WTC11 (cell line): ENCODE data around the gene WDR64. TPM values are rescaled to one million over a fixed set of nuclear protein-coding genes. Genes with fewer than 3 reads are reported as not detected.

Experiments used
- ATAC-seq: fragments of 200-7000 bp; cut with Tn5 transposase; 2 replicates; pipeline ENCODE4 v1.10.0; 2021; ENCODE audit warnings: mild to moderate bottlenecking, moderate library complexity
- CTCF ChIA-PET: fragments of 300-600 bp; sonication (Branson Sonifier 250); formaldehyde crosslinking; loops from one replicate; lab custom pipeline; 2021; ENCODE audit warnings: antibody characterized with exemption; lab: Charles Lee
- POLR2A ChIA-PET: fragments of 350-600 bp; sonication (Branson Sonifier 250); formaldehyde crosslinking; loops from one replicate; lab custom pipeline; 2021; ENCODE audit warnings: antibody characterized with exemption; lab: Charles Lee
- DNase-seq: peaks from one replicate; pipeline ENCODE4 v3.0.0; 2021; ENCODE audit warnings: low spot score
- H3K27ac Mint-ChIP-seq: 2 replicates; pipeline ENCODE4 v1.8.0; 2021; ENCODE audit warnings: mixed read lengths
- H3K27me3 Mint-ChIP-seq: 2 replicates; pipeline ENCODE4 v1.8.0; 2021; ENCODE audit warnings: low read depth, mild to moderate bottlenecking, moderate library complexity, mixed read lengths
- H3K36me3 Mint-ChIP-seq: 2 replicates; pipeline ENCODE4 v1.8.0; 2021; ENCODE audit warnings: mixed read lengths
- H3K4me1 Mint-ChIP-seq: 2 replicates; pipeline ENCODE4 v1.8.0; 2022; ENCODE audit warnings: mixed read lengths
- H3K4me3 Mint-ChIP-seq: 2 replicates; pipeline ENCODE4 v1.8.0; 2021; ENCODE audit warnings: mild to moderate bottlenecking, moderate library complexity, mixed read lengths
- H3K9me3 Mint-ChIP-seq: 2 replicates; pipeline ENCODE4 v1.8.0; 2021; ENCODE audit warnings: mixed read lengths
- CBFB ChIP-seq: sonication (generic); formaldehyde crosslinking; IDR thresholded peaks from 2 replicates; pipeline ENCODE4 v1.8.1; 2022; ENCODE audit warnings: mild to moderate bottlenecking, low read depth, missing genetic modification reagents
- CREM ChIP-seq: sonication (generic); formaldehyde crosslinking; IDR thresholded peaks from 2 replicates; pipeline ENCODE4 v1.8.1; 2022; ENCODE audit warnings: mild to moderate bottlenecking, missing genetic modification reagents, moderate library complexity
- ELF4 ChIP-seq: sonication (generic); formaldehyde crosslinking; IDR thresholded peaks from 2 replicates; pipeline ENCODE4 v1.8.1; 2022; ENCODE audit warnings: low read depth, mild to moderate bottlenecking, moderate library complexity, missing genetic modification reagents
- FOXK1 ChIP-seq: sonication (generic); formaldehyde crosslinking; IDR thresholded peaks from 2 replicates; pipeline ENCODE4 v1.8.0; 2022; ENCODE audit warnings: mild to moderate bottlenecking, moderate library complexity, missing genetic modification reagents
- FOXP1 ChIP-seq: sonication (generic); formaldehyde crosslinking; IDR thresholded peaks from 2 replicates; pipeline ENCODE4 v1.8.0; 2022; ENCODE audit warnings: missing genetic modification reagents, mild to moderate bottlenecking, moderate library complexity, borderline replicate concordance
- GRHL2 ChIP-seq: fragments of 250-450 bp; sonication (Bioruptor Pico); IDR thresholded peaks from 2 replicates; pipeline ENCODE4 v1.8.0; 2022; ENCODE audit warnings: mild to moderate bottlenecking, moderate library complexity; ENCODE audit not compliant: insufficient replicate concordance, severe bottlenecking
- JUN ChIP-seq: sonication (generic); formaldehyde crosslinking; IDR thresholded peaks from 2 replicates; pipeline ENCODE4 v1.8.0; 2023; ENCODE audit warnings: mild to moderate bottlenecking, missing genetic modification reagents
- MXD4 ChIP-seq: fragments of 250-450 bp; sonication (Bioruptor Pico); IDR thresholded peaks from 2 replicates; pipeline ENCODE4 v1.8.0; 2021; ENCODE audit warnings: mild to moderate bottlenecking, moderate library complexity, borderline replicate concordance
- NFYB ChIP-seq: sonication (generic); formaldehyde crosslinking; conservative IDR thresholded peaks from 2 replicates; pipeline ENCODE4 v1.8.0; 2022; ENCODE audit warnings: low read depth, missing genetic modification reagents
- NR1H2 ChIP-seq: sonication (generic); formaldehyde crosslinking; IDR thresholded peaks from 2 replicates; pipeline ENCODE4 v1.9.0; 2021; ENCODE audit warnings: mild to moderate bottlenecking, moderate library complexity, missing genetic modification reagents
- OVOL2 ChIP-seq: fragments of 250-450 bp; sonication (Bioruptor Pico); IDR thresholded peaks from 2 replicates; pipeline ENCODE4 v1.9.0; 2021; ENCODE audit warnings: mild to moderate bottlenecking, borderline replicate concordance
- SP1 ChIP-seq: sonication (generic); formaldehyde crosslinking; conservative IDR thresholded peaks from 2 replicates; pipeline ENCODE4 v1.8.1; 2022; ENCODE audit warnings: missing genetic modification reagents
- TP53 ChIP-seq: sonication (generic); formaldehyde crosslinking; IDR thresholded peaks from 2 replicates; pipeline ENCODE4 v1.8.1; 2023; ENCODE audit warnings: mild to moderate bottlenecking, missing genetic modification reagents
- ZBTB21 ChIP-seq: sonication (generic); formaldehyde crosslinking; IDR thresholded peaks from 2 replicates; pipeline ENCODE4 v1.8.1; 2023; ENCODE audit warnings: mild to moderate bottlenecking, missing genetic modification reagents, borderline replicate concordance
- ZNF138 ChIP-seq: sonication (generic); formaldehyde crosslinking; conservative IDR thresholded peaks from 2 replicates; pipeline ENCODE4 v1.8.1; 2022; ENCODE audit warnings: mild to moderate bottlenecking, moderate library complexity, missing genetic modification reagents
- ZNF317 ChIP-seq: sonication (generic); formaldehyde crosslinking; IDR thresholded peaks from 2 replicates; pipeline ENCODE4 v1.8.1; 2023; ENCODE audit warnings: low read depth, mild to moderate bottlenecking, moderate library complexity, missing genetic modification reagents, borderline replicate concordance
- ZNF396 ChIP-seq: fragments of 250-450 bp; sonication (Bioruptor Pico); IDR thresholded peaks from 2 replicates; pipeline ENCODE4 v1.8.0; 2021; ENCODE audit warnings: mild to moderate bottlenecking, moderate library complexity, borderline replicate concordance
- ZNF423 ChIP-seq: fragments of 250-450 bp; sonication (Bioruptor Pico); IDR thresholded peaks from 2 replicates; pipeline ENCODE4 v2.1.2; 2022; ENCODE audit warnings: mild to moderate bottlenecking, moderate library complexity
- total RNA-seq: library from RNA; stranded (reverse); gene quantifications from 3 replicates; pipeline ENCODE4 v1.2.3, GENCODE V29; 2021
- TF ChIP-seq, protein P1 (sequence below): fragments of 200-600 bp; IDR thresholded peaks from 2 replicates; pipeline ENCODE4 v1.8.0; 2022; ENCODE audit warnings: antibody characterized with exemption
- TF ChIP-seq, protein P2 (sequence below): fragments of 250-450 bp; sonication (Bioruptor Pico); IDR thresholded peaks from 2 replicates; pipeline ENCODE4 v1.8.0; 2021; ENCODE audit warnings: mild to moderate bottlenecking
- TF ChIP-seq, protein P3 (sequence below): sonication (generic); formaldehyde crosslinking; IDR thresholded peaks from 2 replicates; pipeline ENCODE4 v1.8.0; 2022; ENCODE audit warnings: mild to moderate bottlenecking, missing genetic modification reagents
- TF ChIP-seq, protein P4 (sequence below): fragments of 250-450 bp; sonication (Bioruptor Pico); IDR thresholded peaks from 2 replicates; pipeline ENCODE4 v2.1.2; 2022; ENCODE audit warnings: mild to moderate bottlenecking, moderate library complexity
- TF ChIP-seq, protein P5 (sequence below): sonication (generic); formaldehyde crosslinking; IDR thresholded peaks from 2 replicates; pipeline ENCODE4 v1.8.1; 2023; ENCODE audit warnings: mild to moderate bottlenecking, missing genetic modification reagents

The WDR64 gene
- total RNA-seq, 1 experiment from 2014 or later = not detected

DNA sequence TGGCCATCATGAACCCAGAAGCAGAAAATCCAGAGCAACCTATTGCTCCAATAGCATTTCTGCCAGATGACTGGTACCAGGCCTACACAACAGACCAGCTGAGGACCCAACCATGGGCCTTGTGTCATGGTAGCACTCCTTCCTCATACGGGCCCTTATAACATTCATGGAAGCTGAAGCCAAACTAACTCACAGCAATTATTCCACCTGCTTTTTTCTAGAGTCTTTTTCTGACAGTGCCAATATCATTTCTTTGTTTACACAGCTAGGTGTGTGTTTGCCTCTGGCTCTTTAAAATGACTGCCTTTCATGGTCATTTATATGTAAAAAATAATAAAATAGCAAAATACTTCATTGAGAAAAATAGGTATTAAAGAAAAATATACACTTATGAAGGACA, 3.9 kb upstream of the WDR64 start:
- CTCF ChIA-PET = no interaction called here

DNA sequence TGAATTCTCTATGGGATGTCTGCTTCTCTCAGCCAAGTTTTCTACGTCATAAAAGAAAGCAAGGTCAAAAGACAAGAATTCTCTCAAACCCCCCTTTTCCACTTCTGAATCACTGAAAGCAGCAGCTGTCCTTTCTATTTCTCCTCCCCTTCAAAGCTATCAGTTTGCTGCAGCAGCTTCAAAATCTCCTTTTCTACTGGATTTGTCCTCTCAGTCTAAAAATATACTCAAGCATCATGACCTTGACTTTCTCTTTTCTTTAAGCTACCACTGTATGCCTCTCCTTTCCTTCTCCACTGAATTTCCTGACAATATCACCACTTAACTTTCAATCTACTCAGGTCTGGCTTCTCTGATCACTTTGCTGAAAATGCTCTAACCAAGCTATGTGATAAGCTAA, 1.9 kb downstream of the WDR64 start:
- ChIA-PET CTCF (no interaction called here), POLR2A (interaction anchor here (0.8 kb wide), 1 partner anchor 8 kb away, joined by 3 read pairs; no protein-coding TSS in a partner anchor)
- Mint-ChIP-seq H3K4me3 (no peak overlapping the region), H3K27ac (no peak overlapping the region), H3K27me3 (no peaks in the 10 kb centered on the region), H3K36me3 (no peaks in the 10 kb centered on the region), H3K9me3 (no peaks in the 10 kb centered on the region), H3K4me1 (peaks cover 9% of the 10 kb centered on the region)
- ATAC-seq (no peak), DNase-seq (no peak)
- TF ChIP-seq ZNF317 (CRISPR knock-in tag) (no peak), FOXP1 (CRISPR knock-in tag) (no peak), GRHL2 (CRISPR knock-in tag) (no peak), ZNF138 (no peak), ZNF423 (CRISPR knock-in tag) (no peak), JUN (CRISPR knock-in tag) (no peak), NFYB (CRISPR knock-in tag) (no peak), CBFB (CRISPR knock-in tag) (no peak), SP1 (CRISPR knock-in tag) (no peak), OVOL2 (no peak), CREM (no peak), NR1H2 (CRISPR knock-in tag) (no peak)
- TF ChIP-seq, protein P1, sequence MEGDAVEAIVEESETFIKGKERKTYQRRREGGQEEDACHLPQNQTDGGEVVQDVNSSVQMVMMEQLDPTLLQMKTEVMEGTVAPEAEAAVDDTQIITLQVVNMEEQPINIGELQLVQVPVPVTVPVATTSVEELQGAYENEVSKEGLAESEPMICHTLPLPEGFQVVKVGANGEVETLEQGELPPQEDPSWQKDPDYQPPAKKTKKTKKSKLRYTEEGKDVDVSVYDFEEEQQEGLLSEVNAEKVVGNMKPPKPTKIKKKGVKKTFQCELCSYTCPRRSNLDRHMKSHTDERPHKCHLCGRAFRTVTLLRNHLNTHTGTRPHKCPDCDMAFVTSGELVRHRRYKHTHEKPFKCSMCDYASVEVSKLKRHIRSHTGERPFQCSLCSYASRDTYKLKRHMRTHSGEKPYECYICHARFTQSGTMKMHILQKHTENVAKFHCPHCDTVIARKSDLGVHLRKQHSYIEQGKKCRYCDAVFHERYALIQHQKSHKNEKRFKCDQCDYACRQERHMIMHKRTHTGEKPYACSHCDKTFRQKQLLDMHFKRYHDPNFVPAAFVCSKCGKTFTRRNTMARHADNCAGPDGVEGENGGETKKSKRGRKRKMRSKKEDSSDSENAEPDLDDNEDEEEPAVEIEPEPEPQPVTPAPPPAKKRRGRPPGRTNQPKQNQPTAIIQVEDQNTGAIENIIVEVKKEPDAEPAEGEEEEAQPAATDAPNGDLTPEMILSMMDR = no peak

More for the DNA sequence above, 3.9 kb upstream of the WDR64 start:
- peaks cover 19% of the 10 kb centered on the region for H3K4me1 Mint-ChIP-seq
- H3K36me3 Mint-ChIP-seq = peaks cover 1% of the 10 kb centered on the region; the same call in 1 of the 2 replicates
- H3K4me3 Mint-ChIP-seq = no peak overlapping the region
- no peaks in the 10 kb centered on the region for H3K27me3 Mint-ChIP-seq
- ATAC-seq (no peak), DNase-seq (no peak)
- H3K27ac Mint-ChIP-seq = no peak overlapping the region
- TF ChIP-seq TP53 (CRISPR knock-in tag) (no peak), ELF4 (CRISPR knock-in tag) (no peak), ZBTB21 (CRISPR knock-in tag) (no peak), CREM (no peak), MXD4 (CRISPR knock-in tag) (no peak), ZNF138 (no peak), FOXK1 (CRISPR knock-in tag) (no peak)
- TF ChIP-seq, protein P2, sequence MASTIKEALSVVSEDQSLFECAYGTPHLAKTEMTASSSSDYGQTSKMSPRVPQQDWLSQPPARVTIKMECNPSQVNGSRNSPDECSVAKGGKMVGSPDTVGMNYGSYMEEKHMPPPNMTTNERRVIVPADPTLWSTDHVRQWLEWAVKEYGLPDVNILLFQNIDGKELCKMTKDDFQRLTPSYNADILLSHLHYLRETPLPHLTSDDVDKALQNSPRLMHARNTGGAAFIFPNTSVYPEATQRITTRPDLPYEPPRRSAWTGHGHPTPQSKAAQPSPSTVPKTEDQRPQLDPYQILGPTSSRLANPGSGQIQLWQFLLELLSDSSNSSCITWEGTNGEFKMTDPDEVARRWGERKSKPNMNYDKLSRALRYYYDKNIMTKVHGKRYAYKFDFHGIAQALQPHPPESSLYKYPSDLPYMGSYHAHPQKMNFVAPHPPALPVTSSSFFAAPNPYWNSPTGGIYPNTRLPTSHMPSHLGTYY (CRISPR knock-in tag) = no peak
- TF ChIP-seq, protein P3, sequence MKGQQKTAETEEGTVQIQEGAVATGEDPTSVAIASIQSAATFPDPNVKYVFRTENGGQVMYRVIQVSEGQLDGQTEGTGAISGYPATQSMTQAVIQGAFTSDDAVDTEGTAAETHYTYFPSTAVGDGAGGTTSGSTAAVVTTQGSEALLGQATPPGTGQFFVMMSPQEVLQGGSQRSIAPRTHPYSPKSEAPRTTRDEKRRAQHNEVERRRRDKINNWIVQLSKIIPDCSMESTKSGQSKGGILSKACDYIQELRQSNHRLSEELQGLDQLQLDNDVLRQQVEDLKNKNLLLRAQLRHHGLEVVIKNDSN (CRISPR knock-in tag) = no peak
- POLR2A ChIA-PET = no interaction called here
- H3K9me3 Mint-ChIP-seq = peaks cover 3% of the 10 kb centered on the region; the same call in 1 of the 2 replicates

DNA sequence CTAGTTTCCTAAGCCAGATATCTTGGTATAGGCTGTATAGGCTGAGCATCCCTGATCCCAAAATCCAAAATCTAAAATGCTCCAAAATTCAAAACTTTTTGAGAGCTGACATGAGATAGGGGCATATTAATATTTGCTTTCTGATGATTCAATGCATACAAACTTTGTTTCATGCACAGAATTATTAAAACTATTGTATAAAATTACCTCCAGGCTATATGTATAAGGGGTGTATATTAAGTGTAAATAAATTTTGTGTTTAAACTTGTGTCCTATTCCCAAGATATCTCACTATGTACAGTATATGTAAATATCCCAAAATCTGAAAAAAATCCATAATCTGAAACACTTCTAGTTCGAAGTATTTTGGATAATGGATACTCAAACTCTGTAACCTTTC, 2.6 kb downstream of the WDR64 start:
- H3K27me3 Mint-ChIP-seq = no peaks in the 10 kb centered on the region
- TF ChIP-seq GRHL2 (CRISPR knock-in tag) (no peak), OVOL2 (no peak), ZNF396 (CRISPR knock-in tag) (no peak), SP1 (CRISPR knock-in tag) (no peak)
- TF ChIP-seq, protein P4, sequence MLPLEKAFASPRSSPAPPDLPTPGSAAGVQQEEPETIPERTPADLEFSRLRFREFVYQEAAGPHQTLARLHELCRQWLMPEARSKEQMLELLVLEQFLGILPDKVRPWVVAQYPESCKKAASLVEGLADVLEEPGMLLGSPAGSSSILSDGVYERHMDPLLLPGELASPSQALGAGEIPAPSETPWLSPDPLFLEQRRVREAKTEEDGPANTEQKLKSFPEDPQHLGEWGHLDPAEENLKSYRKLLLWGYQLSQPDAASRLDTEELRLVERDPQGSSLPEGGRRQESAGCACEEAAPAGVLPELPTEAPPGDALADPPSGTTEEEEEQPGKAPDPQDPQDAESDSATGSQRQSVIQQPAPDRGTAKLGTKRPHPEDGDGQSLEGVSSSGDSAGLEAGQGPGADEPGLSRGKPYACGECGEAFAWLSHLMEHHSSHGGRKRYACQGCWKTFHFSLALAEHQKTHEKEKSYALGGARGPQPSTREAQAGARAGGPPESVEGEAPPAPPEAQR = no peak
- TF ChIP-seq, protein P5, sequence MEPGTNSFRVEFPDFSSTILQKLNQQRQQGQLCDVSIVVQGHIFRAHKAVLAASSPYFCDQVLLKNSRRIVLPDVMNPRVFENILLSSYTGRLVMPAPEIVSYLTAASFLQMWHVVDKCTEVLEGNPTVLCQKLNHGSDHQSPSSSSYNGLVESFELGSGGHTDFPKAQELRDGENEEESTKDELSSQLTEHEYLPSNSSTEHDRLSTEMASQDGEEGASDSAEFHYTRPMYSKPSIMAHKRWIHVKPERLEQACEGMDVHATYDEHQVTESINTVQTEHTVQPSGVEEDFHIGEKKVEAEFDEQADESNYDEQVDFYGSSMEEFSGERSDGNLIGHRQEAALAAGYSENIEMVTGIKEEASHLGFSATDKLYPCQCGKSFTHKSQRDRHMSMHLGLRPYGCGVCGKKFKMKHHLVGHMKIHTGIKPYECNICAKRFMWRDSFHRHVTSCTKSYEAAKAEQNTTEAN (CRISPR knock-in tag) = no peak
- no peaks in the 10 kb centered on the region for H3K36me3 Mint-ChIP-seq
- H3K27ac Mint-ChIP-seq = no peak overlapping the region
- ATAC-seq = no peak
- POLR2A ChIA-PET = interaction anchor here (0.8 kb wide), 1 partner anchor 9 kb away, joined by 3 read pairs; no protein-coding TSS in a partner anchor
- H3K9me3 Mint-ChIP-seq = no peaks in the 10 kb centered on the region
- H3K4me1 Mint-ChIP-seq = peaks cover 9% of the 10 kb centered on the region
- no peak overlapping the region for H3K4me3 Mint-ChIP-seq
- no peak for DNase-seq
- CTCF ChIA-PET = no interaction called here
